ENCODE measurements around the gene NASP. TPM values are rescaled to one million over a fixed set of nuclear protein-coding genes. Genes with fewer than 3 reads are reported as not detected.
A peak's percentile ranks its signal among the peaks of the same experiment; 100 is the strongest.

NASP gene
- total and polyA plus RNA-seq, 2 of the 13 experiments (the other 11 are each of a cell fraction or from before 2014, with no cell fraction given): 132 to 256 TPM

DNA sequence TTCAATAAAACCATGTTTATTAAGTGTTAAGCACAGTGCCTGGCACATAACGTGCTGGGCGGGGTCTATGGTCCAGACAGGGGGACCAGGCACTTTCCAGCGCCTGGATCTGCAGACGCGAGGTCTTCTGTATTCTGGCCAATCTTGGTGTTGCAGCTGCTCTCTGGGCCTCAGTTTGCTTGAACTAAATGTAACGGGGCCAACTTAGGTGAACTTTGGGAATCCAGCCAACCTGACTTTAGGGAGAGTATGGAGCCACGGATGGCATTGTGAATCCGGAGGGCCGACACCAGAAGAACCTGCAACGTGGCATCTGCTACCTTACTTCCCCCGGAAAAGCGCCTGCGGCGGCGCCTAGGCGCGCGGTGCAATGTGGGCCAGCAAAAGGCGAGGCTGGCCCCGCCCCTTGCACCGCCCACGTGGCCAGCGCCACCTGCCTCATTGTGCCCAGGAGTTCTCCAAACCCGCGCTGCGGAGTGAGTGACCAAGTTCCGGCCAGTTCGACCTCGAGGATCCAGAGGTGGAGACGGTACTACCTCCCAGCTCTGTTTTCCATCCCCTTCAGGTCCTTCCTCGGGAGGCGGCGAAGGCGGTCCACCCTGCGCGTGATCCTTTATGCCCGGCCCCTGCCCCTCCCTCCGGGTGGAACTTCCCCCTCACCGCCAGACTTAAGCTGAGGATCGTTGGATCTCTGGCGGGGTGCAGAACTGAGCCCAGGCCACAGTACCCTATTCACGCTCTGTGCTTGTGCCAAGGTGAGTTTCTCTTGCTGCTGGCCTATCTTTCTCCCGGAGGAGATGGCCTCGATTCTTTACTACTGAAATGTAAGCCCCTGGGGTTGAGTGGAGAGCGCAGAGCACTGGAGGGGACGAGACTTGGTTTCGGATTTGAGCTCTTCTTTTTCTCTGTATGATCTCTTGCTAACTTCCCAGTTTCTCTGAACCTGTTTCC lies 33.2 kb upstream of the NASP start, which contains the start of gene AKR1A1 (continued):
- TF ChIP-seq, protein P1, sequence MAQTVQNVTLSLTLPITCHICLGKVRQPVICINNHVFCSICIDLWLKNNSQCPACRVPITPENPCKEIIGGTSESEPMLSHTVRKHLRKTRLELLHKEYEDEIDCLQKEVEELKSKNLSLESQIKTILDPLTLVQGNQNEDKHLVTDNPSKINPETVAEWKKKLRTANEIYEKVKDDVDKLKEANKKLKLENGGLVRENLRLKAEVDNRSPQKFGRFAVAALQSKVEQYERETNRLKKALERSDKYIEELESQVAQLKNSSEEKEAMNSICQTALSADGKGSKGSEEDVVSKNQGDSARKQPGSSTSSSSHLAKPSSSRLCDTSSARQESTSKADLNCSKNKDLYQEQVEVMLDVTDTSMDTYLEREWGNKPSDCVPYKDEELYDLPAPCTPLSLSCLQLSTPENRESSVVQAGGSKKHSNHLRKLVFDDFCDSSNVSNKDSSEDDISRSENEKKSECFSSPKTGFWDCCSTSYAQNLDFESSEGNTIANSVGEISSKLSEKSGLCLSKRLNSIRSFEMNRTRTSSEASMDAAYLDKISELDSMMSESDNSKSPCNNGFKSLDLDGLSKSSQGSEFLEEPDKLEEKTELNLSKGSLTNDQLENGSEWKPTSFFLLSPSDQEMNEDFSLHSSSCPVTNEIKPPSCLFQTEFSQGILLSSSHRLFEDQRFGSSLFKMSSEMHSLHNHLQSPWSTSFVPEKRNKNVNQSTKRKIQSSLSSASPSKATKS (CRISPR knock-in tag; IDR thresholded peaks at IDR 0.05): no peak
- TF ChIP-seq KDM2A (CRISPR knock-in tag; IDR thresholded peaks at IDR 0.05; ENCODE audit: borderline replicate concordance, low read depth) (peak; percentile 79), ZNF354B (CRISPR knock-in tag; IDR thresholded peaks at IDR 0.05) (peak; percentile 55; the same call in 1 of the 2 replicates), NRL (CRISPR knock-in tag; IDR thresholded peaks at IDR 0.05; ENCODE audit: borderline replicate concordance) (peak; percentile 95), GLI4 (CRISPR knock-in tag; IDR thresholded peaks at IDR 0.05; ENCODE audit: borderline replicate concordance) (no peak; the same call in 1 of the 2 replicates), PITX1 (CRISPR knock-in tag; IDR thresholded peaks at IDR 0.05) (peak; percentile 87), ZNF569 (CRISPR knock-in tag; IDR thresholded peaks at IDR 0.05; ENCODE audit: borderline replicate concordance) (no peak), PLRG1 (conservative IDR thresholded peaks at IDR 0.05) (no peak), MIER3 (CRISPR knock-in tag; IDR thresholded peaks at IDR 0.05; ENCODE audit: borderline replicate concordance) (0 out of 2 replicates have a peak, but pooled peaks have one; percentile 55), ZNF326 (CRISPR knock-in tag; IDR thresholded peaks at IDR 0.05; ENCODE audit: borderline replicate concordance) (no peak), FOXP1 (IDR thresholded peaks at IDR 0.05) (no peak), FOXP1 (CRISPR knock-in tag; IDR thresholded peaks at IDR 0.05) (no peak), ZNF20 (CRISPR knock-in tag; IDR thresholded peaks at IDR 0.05) (0 out of 2 replicates have a peak, but pooled peaks have one; percentile 41), ZNF83 (CRISPR knock-in tag; IDR thresholded peaks at IDR 0.05; ENCODE audit: borderline replicate concordance) (peak; percentile 15; the same call in 1 of the 2 replicates), HIVEP1 (CRISPR knock-in tag; IDR thresholded peaks at IDR 0.05) (peak; percentile 87), ZNF788 (CRISPR knock-in tag; IDR thresholded peaks at IDR 0.05; ENCODE audit: borderline replicate concordance) (peak; percentile 90), FOXK2 (IDR thresholded peaks at IDR 0.05) (no peak)
- TF ChIP-seq, protein P2, sequence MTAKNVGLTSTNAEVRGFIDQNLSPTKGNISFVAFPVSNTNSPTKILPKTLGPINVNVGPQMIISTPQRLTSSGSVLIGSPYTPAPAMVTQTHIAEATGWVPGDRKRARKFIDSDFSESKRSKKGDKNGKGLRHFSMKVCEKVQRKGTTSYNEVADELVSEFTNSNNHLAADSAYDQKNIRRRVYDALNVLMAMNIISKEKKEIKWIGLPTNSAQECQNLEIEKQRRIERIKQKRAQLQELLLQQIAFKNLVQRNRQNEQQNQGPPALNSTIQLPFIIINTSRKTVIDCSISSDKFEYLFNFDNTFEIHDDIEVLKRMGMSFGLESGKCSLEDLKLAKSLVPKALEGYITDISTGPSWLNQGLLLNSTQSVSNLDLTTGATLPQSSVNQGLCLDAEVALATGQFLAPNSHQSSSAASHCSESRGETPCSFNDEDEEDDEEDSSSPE (CRISPR knock-in tag; IDR thresholded peaks at IDR 0.05): peak; percentile 90
- TF ChIP-seq, protein P3, sequence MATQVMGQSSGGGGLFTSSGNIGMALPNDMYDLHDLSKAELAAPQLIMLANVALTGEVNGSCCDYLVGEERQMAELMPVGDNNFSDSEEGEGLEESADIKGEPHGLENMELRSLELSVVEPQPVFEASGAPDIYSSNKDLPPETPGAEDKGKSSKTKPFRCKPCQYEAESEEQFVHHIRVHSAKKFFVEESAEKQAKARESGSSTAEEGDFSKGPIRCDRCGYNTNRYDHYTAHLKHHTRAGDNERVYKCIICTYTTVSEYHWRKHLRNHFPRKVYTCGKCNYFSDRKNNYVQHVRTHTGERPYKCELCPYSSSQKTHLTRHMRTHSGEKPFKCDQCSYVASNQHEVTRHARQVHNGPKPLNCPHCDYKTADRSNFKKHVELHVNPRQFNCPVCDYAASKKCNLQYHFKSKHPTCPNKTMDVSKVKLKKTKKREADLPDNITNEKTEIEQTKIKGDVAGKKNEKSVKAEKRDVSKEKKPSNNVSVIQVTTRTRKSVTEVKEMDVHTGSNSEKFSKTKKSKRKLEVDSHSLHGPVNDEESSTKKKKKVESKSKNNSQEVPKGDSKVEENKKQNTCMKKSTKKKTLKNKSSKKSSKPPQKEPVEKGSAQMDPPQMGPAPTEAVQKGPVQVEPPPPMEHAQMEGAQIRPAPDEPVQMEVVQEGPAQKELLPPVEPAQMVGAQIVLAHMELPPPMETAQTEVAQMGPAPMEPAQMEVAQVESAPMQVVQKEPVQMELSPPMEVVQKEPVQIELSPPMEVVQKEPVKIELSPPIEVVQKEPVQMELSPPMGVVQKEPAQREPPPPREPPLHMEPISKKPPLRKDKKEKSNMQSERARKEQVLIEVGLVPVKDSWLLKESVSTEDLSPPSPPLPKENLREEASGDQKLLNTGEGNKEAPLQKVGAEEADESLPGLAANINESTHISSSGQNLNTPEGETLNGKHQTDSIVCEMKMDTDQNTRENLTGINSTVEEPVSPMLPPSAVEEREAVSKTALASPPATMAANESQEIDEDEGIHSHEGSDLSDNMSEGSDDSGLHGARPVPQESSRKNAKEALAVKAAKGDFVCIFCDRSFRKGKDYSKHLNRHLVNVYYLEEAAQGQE (IDR thresholded peaks at IDR 0.05; ENCODE audit: borderline replicate concordance in 1 of 2, low read depth in 1 of 2, low read length in 2 of 2): peak in 1 of 2 experiments; percentile 70; a peak in 1 of 4 replicates
- TF ChIP-seq, protein P4, sequence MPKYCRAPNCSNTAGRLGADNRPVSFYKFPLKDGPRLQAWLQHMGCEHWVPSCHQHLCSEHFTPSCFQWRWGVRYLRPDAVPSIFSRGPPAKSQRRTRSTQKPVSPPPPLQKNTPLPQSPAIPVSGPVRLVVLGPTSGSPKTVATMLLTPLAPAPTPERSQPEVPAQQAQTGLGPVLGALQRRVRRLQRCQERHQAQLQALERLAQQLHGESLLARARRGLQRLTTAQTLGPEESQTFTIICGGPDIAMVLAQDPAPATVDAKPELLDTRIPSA (CRISPR knock-in tag; IDR thresholded peaks at IDR 0.05; ENCODE audit: borderline replicate concordance): peak; percentile 98
- TF ChIP-seq, protein P5, sequence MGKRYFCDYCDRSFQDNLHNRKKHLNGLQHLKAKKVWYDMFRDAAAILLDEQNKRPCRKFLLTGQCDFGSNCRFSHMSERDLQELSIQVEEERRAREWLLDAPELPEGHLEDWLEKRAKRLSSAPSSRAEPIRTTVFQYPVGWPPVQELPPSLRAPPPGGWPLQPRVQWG (CRISPR knock-in tag; IDR thresholded peaks at IDR 0.05; ENCODE audit: borderline replicate concordance, low read depth): no peak

Data from HepG2 (cell line).